ENCODE measurements around the gene AGMO. TPM values are rescaled to one million over a fixed set of nuclear protein-coding genes. Genes with fewer than 3 reads are reported as not detected.
"Not testable (repeated sequence)": the region's sequence is repeated elsewhere in the genome, so short reads cannot be mapped to it uniquely, and the experiment has no call there.

The AGMO gene
- polyA plus RNA-seq, 3 donors = 0.88 to 1.1 (median 0.92) TPM

DNA sequence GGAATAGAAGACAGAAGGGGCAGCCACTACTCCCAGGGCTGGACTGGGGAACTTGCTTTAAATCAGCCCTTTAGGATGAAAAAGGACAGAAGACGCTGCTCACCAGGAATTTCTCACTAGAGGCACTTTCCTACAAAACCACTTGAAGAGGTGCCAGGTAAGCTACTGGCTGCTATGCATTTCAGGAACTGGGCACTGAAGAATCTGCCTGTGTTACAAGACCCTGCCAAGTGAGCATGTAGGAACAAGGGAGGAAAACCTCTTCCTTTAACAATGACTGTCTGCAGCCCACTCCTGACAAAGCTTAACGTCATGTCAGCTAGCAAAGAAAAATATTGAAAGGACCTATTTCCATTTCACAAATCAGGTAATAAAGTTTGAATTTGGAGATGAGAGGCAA, 5.8 kb upstream of the AGMO start:
- no peak for DNase-seq (ENCODE audit: extremely low read depth in 1 of 11, low read depth in 9 of 11, low spot score in 4 of 11)

DNA sequence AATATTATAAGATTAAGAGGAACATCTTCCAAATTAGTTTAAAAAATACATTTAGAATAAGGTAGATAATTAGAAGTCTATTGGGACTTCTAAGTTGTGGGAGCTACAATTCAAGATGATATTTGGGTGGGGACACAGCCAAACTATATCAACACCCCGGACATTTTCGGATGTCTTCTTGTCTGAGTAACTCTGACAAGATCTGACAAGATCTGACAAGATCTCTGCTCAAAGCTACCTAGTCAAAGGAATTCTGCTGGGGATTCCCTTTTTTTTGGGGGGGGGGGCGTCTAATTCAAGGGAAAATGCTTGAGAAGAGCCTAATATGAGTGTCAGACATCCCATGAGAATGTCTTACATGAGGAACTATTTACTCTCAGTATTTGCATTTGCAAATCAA, 5.2 kb upstream of the AGMO start:
- no peak for DNase-seq (ENCODE audit: extremely low read depth in 1 of 11, low read depth in 9 of 11, low spot score in 4 of 11)

DNA sequence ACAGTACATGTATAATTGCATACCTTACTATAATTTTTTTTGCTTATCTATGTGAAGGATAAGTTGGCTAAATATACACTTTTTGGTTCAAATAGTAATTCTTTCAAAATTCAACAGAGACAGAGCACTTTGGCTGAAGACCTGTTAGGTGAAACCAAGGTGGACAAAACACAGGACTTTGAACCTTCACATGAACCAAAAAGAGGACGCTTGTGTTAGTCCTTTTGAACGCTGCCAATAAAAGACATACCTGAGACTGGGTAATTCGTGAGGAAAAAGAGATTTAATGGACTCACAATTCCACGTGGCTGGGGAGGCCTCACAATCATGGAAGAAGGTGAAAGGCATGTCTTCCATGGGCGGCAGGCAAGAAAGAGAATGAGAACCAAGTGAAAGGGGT, 4.7 kb upstream of the AGMO start:
- no peak for DNase-seq (ENCODE audit: extremely low read depth in 1 of 11, low read depth in 9 of 11, low spot score in 4 of 11)

DNA sequence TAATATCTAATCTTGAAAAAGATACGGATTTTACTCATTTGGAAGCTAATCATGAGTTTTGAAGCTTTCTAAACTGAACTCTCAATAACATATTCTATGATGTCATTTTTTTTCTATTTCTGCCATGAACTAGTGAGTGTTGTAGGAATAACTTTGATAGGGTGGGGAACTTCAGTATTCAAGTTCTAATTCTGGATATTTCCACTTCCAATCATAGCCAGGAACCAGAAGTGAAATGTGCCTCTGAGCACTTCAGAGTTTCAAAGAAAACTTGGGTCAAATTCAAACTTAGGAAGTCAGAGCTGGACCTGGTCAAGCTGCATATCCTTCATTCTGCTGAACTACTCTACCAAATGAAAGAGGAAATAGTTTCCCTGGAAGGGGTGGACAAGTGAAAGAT, 847 bp downstream of the AGMO start:
- DNase-seq (ENCODE audit: extremely low read depth in 1 of 11, low read depth in 9 of 11, low spot score in 4 of 11) = no peak

DNA sequence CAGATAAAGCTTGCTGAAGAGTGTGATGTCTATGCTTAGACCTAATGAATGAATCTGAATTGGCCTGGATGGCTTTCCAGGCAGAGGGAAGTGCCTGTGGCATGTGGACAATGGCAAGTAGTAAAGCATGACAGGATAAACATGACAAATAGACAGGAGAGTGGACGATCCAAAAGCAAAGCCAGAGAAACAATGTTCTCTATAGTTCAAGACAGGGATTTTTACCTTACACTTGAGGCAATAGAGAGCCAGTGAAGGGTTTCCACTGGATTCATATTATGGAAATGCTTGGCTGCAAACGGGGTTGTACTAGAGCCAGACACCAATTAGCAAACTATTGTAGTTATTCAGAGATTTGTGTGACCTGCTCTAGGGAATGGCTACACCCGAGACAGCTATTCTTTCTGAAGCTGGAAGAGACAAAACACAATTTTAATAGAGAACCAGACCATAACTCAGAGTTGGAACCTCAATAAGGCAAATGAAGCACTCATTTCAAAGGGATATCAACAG, 2.3 kb downstream of the AGMO start:
- no peak for DNase-seq (ENCODE audit: extremely low read depth in 1 of 11, low read depth in 9 of 11, low spot score in 4 of 11)

GRCh38 chr7:15558756-15559155, 3.1 kb downstream of the AGMO start:
- no peak for DNase-seq (ENCODE audit: extremely low read depth in 1 of 11, low read depth in 9 of 11, low spot score in 4 of 11)

GRCh38 chr7:15557686-15558085, 4.1 kb downstream of the AGMO start:
- no peak for DNase-seq (ENCODE audit: extremely low read depth in 1 of 11, low read depth in 9 of 11, low spot score in 4 of 11)

GRCh38 chr7:15557186-15557585, 4.6 kb downstream of the AGMO start:
- DNase-seq (ENCODE audit: extremely low read depth in 1 of 11, low read depth in 9 of 11, low spot score in 4 of 11) = no peak

DNA sequence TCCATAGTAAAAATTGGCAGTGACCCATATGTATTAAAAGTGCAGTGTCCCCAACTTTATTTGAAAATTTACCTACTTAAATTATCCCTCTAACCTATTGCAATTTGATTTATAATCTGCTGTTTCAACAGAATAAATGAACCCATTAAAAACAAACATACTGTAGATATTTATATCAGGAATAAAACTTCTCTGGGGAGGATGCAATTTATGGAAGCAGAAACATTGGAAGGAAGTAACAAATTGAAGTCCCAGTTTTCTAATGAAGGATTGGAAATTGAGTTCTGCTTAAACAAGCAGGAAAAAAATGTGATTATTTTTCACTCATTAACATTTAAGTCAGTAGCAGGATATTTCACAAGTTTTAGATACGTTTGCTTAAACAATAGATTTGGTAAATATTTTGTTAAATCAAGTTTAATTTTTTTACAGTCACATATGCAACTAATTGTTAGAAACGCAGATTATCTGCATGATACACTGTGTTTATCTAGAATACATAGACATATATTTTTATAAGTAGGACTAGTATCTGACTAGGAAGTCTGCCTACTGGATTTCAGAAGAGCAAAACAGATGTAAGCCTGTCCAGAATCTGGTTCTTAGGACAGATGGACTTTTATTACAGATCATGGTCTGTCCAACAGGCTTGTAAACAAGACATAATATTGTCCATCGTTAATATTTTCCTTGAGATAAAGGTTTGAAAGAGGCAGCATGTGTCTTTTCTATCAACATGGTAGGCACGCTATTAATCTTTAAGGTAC, 5.3 kb downstream of the AGMO start:
- no peak for DNase-seq (ENCODE audit: extremely low read depth in 1 of 11, low read depth in 9 of 11, low spot score in 4 of 11)

- DNase-seq (ENCODE audit: extremely low read depth in 1 of 11, low read depth in 9 of 11, low spot score in 4 of 11) = no peak
Measured at GRCh38 chr7:15555381-15555859, 6.4 kb downstream of the AGMO start.

DNA sequence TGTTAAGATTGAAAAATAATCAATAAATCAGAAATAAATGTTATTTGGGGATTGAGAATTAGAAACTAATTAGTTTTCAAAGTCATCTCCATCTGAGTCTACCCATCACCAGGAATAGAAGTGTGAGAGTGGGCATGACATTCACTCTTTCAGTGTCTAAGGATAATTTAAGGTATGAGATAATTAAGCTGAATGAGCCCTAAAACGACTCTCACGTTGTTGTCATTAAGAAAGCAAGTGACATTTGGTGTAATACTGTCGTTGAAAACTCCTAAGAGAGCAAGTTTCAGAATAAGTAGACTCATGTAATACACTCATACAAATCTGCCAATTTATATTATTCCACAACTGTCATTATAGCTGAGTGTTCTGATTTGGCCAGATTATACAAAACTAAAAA, 7.1 kb downstream of the AGMO start:
- DNase-seq (ENCODE audit: extremely low read depth in 1 of 11, low read depth in 9 of 11, low spot score in 4 of 11) = no peak

GRCh38 chr7:15554081-15554480, 7.7 kb downstream of the AGMO start:
- no peak for DNase-seq (ENCODE audit: extremely low read depth in 1 of 11, low read depth in 9 of 11, low spot score in 4 of 11)

- DNase-seq (ENCODE audit: extremely low read depth in 1 of 11, low read depth in 9 of 11, low spot score in 4 of 11) = not testable (repeated sequence)
Measured at GRCh38 chr7:15547320-15547719, 14.5 kb downstream of the AGMO start.

- DNase-seq (ENCODE audit: extremely low read depth in 1 of 11, low read depth in 9 of 11, low spot score in 4 of 11) = no peak
Measured at GRCh38 chr7:15546272-15546792, 15.5 kb downstream of the AGMO start.

GRCh38 chr7:15544050-15544449, 17.8 kb downstream of the AGMO start:
- DNase-seq (ENCODE audit: extremely low read depth in 1 of 11, low read depth in 9 of 11, low spot score in 4 of 11) = no peak

- DNase-seq (ENCODE audit: extremely low read depth in 1 of 11, low read depth in 9 of 11, low spot score in 4 of 11) = no peak
Measured at GRCh38 chr7:15543256-15543655, 18.6 kb downstream of the AGMO start.

GRCh38 chr7:15527648-15528047, 34.2 kb downstream of the AGMO start:
- DNase-seq (ENCODE audit: extremely low read depth in 1 of 11, low read depth in 9 of 11, low spot score in 4 of 11) = no peak

- DNase-seq (ENCODE audit: extremely low read depth in 1 of 11, low read depth in 9 of 11, low spot score in 4 of 11) = no peak
Measured at GRCh38 chr7:15525652-15526263, 36.1 kb downstream of the AGMO start.

GRCh38 chr7:15524077-15524476, 37.7 kb downstream of the AGMO start:
- no peak for DNase-seq (ENCODE audit: extremely low read depth in 1 of 11, low read depth in 9 of 11, low spot score in 4 of 11)

GRCh38 chr7:15517865-15518264, 44.0 kb downstream of the AGMO start:
- DNase-seq (ENCODE audit: extremely low read depth in 1 of 11, low read depth in 9 of 11, low spot score in 4 of 11) = not testable (repeated sequence)

All from renal cortex interstitium (tissue), 11 donors.